ENCODE data around the gene HECTD1.

The HECTD1 gene

GRCh38 chr14:31126680-31127079, 80.9 kb downstream of the HECTD1 start:
- no peak for ATAC-seq (ENCODE audit: low read depth)
- H3K27ac ChIP-seq (ENCODE audit: poor library complexity, severe bottlenecking): no peak overlapping the region
- no peak for DNase-seq (ENCODE audit: low spot score)
- H3K36me3 ChIP-seq (ENCODE audit: low read depth): peaks cover 91% of the 10 kb centered on the region
- H3K27me3 ChIP-seq (ENCODE audit: insufficient read depth, poor library complexity, severe bottlenecking): no peaks in the 10 kb centered on the region
- H3K4me1 ChIP-seq (ENCODE audit: insufficient read depth, poor library complexity, severe bottlenecking): no peaks in the 10 kb centered on the region
- no peaks in the 10 kb centered on the region for H3K9me3 ChIP-seq (ENCODE audit: severe bottlenecking)
- no peak overlapping the region for H3K4me3 ChIP-seq (ENCODE audit: severe bottlenecking)
- TF ChIP-seq CTCF (IDR thresholded peaks at IDR 0.05; ENCODE audit: poor library complexity, severe bottlenecking): no peak

DNA sequence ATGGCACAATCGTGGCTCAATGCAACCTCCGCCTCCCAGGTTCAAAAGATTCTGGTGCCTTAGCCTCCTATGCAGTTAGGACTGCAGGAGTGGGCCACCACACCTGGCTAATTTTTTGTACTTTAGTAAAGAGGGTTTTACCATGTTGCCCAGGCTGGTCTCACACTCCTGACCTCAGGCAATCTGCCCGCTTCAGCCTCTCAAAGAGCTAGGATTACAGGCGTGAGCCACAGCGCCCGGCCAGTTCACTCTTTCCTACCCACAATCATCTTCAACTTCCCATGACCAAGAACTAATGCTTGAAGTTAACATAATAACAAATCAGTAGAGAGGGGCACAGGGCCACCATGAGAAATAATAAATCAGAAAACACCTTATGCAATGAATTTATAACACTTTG, 82.4 kb downstream of the HECTD1 start:
- H3K27ac ChIP-seq (ENCODE audit: poor library complexity, severe bottlenecking): no peak overlapping the region
- DNase-seq (ENCODE audit: low spot score): no peak
- TF ChIP-seq CTCF (IDR thresholded peaks at IDR 0.05; ENCODE audit: poor library complexity, severe bottlenecking): no peak
- no peak overlapping the region for H3K4me3 ChIP-seq (ENCODE audit: severe bottlenecking)
- no peak for ATAC-seq (ENCODE audit: low read depth)
- no peaks in the 10 kb centered on the region for H3K9me3 ChIP-seq (ENCODE audit: severe bottlenecking)
- H3K4me1 ChIP-seq (ENCODE audit: insufficient read depth, poor library complexity, severe bottlenecking): no peaks in the 10 kb centered on the region
- H3K27me3 ChIP-seq (ENCODE audit: insufficient read depth, poor library complexity, severe bottlenecking): no peaks in the 10 kb centered on the region
- peaks cover 91% of the 10 kb centered on the region for H3K36me3 ChIP-seq (ENCODE audit: low read depth)

GRCh38 chr14:31124197-31124596, 83.4 kb downstream of the HECTD1 start:
- Histone ChIP-seq H3K27me3 (ENCODE audit: insufficient read depth, poor library complexity, severe bottlenecking) (no peaks in the 10 kb centered on the region), H3K4me1 (ENCODE audit: insufficient read depth, poor library complexity, severe bottlenecking) (no peaks in the 10 kb centered on the region), H3K9me3 (ENCODE audit: severe bottlenecking) (no peaks in the 10 kb centered on the region), H3K4me3 (ENCODE audit: severe bottlenecking) (no peak overlapping the region), H3K36me3 (ENCODE audit: low read depth) (peaks cover 91% of the 10 kb centered on the region), H3K27ac (ENCODE audit: poor library complexity, severe bottlenecking) (no peak overlapping the region)
- no peak for TF ChIP-seq CTCF (IDR thresholded peaks at IDR 0.05; ENCODE audit: poor library complexity, severe bottlenecking)
- ATAC-seq (ENCODE audit: low read depth) (no peak), DNase-seq (ENCODE audit: low spot score) (no peak)

GRCh38 chr14:31122921-31123320, 84.7 kb downstream of the HECTD1 start:
- Histone ChIP-seq H3K4me3 (ENCODE audit: severe bottlenecking) (no peak overlapping the region), H3K27me3 (ENCODE audit: insufficient read depth, poor library complexity, severe bottlenecking) (no peaks in the 10 kb centered on the region), H3K27ac (ENCODE audit: poor library complexity, severe bottlenecking) (no peak overlapping the region), H3K4me1 (ENCODE audit: insufficient read depth, poor library complexity, severe bottlenecking) (no peaks in the 10 kb centered on the region), H3K36me3 (ENCODE audit: low read depth) (peaks cover 89% of the 10 kb centered on the region), H3K9me3 (ENCODE audit: severe bottlenecking) (no peaks in the 10 kb centered on the region)
- no peak for DNase-seq (ENCODE audit: low spot score)
- no peak for ATAC-seq (ENCODE audit: low read depth)
- TF ChIP-seq CTCF (IDR thresholded peaks at IDR 0.05; ENCODE audit: poor library complexity, severe bottlenecking): no peak

GRCh38 chr14:31122098-31122611, 85.4 kb downstream of the HECTD1 start:
- peaks cover 89% of the 10 kb centered on the region for H3K36me3 ChIP-seq (ENCODE audit: low read depth)
- no peak overlapping the region for H3K4me3 ChIP-seq (ENCODE audit: severe bottlenecking)
- ATAC-seq (ENCODE audit: low read depth) (no peak), DNase-seq (ENCODE audit: low spot score) (no peak)
- no peak for TF ChIP-seq CTCF (IDR thresholded peaks at IDR 0.05; ENCODE audit: poor library complexity, severe bottlenecking)
- no peaks in the 10 kb centered on the region for H3K27me3 ChIP-seq (ENCODE audit: insufficient read depth, poor library complexity, severe bottlenecking)
- no peaks in the 10 kb centered on the region for H3K9me3 ChIP-seq (ENCODE audit: severe bottlenecking)
- no peaks in the 10 kb centered on the region for H3K4me1 ChIP-seq (ENCODE audit: insufficient read depth, poor library complexity, severe bottlenecking)
- H3K27ac ChIP-seq (ENCODE audit: poor library complexity, severe bottlenecking): no peak overlapping the region

Data from RWPE2 (cell line).